ENCODE measurements around the gene ARHGAP25.

The ARHGAP25 gene

GRCh38 chr2:68717305-68717661 lies 17.3 kb upstream of the ARHGAP25 start:
- no peak for TF ChIP-seq CTCF (IDR thresholded peaks at IDR 0.05; ENCODE audit: low read length, missing control alignments)
- no peak for DNase-seq (ENCODE audit: low read depth)
- no peak overlapping the region for H3K4me3 ChIP-seq (replicated peaks; ENCODE audit: low read depth, low read length)

GRCh38 chr2:68719912-68720311 lies 14.7 kb upstream of the ARHGAP25 start:
- no peak for TF ChIP-seq CTCF (IDR thresholded peaks at IDR 0.05; ENCODE audit: low read length, missing control alignments)
- no peak for DNase-seq (ENCODE audit: low read depth)
- no peak overlapping the region for H3K4me3 ChIP-seq (replicated peaks; ENCODE audit: low read depth, low read length)

- no peak for TF ChIP-seq CTCF (IDR thresholded peaks at IDR 0.05; ENCODE audit: low read length, missing control alignments)
- DNase-seq (ENCODE audit: low read depth) = no peak
- H3K4me3 ChIP-seq (replicated peaks; ENCODE audit: low read depth, low read length) = no peak overlapping the region
These were observed 13.9 kb upstream of the ARHGAP25 start for GRCh38 chr2:68720665-68721064.

GRCh38 chr2:68721482-68722101 lies 13.0 kb upstream of the ARHGAP25 start:
- H3K4me3 ChIP-seq (replicated peaks; ENCODE audit: low read depth, low read length) = no peak overlapping the region
- DNase-seq (ENCODE audit: low read depth) = no peak
- no peak for TF ChIP-seq CTCF (IDR thresholded peaks at IDR 0.05; ENCODE audit: low read length, missing control alignments)

GRCh38 chr2:68722712-68723111 lies 11.9 kb upstream of the ARHGAP25 start:
- TF ChIP-seq CTCF (IDR thresholded peaks at IDR 0.05; ENCODE audit: low read length, missing control alignments) = peak; percentile 5
- no peak overlapping the region for H3K4me3 ChIP-seq (replicated peaks; ENCODE audit: low read depth, low read length)
- DNase-seq (ENCODE audit: low read depth) = peak; percentile 8

- no peak for TF ChIP-seq CTCF (IDR thresholded peaks at IDR 0.05; ENCODE audit: low read length, missing control alignments)
- no peak overlapping the region for H3K4me3 ChIP-seq (replicated peaks; ENCODE audit: low read depth, low read length)
- no peak for DNase-seq (ENCODE audit: low read depth)
These were observed 11.4 kb upstream of the ARHGAP25 start for GRCh38 chr2:68723181-68723580.

- no peak overlapping the region for H3K4me3 ChIP-seq (replicated peaks; ENCODE audit: low read depth, low read length)
- no peak for TF ChIP-seq CTCF (IDR thresholded peaks at IDR 0.05; ENCODE audit: low read length, missing control alignments)
- DNase-seq (ENCODE audit: low read depth) = no peak
These were observed 8.5 kb upstream of the ARHGAP25 start for GRCh38 chr2:68726100-68726499.
